Activated gamma-delta T cell treated with anti-CD3 and anti-CD28 coated beads, Interleukin-2, amount 50 U/mL, for 16 hours (primary cell): ENCODE results near the gene DGKI.

Source experiments
- DNase-seq: peaks from one replicate; pipeline ENCODE4 v3.0.0-alpha.2; 2020; ENCODE audit warnings: low read depth

The DGKI gene

DNA sequence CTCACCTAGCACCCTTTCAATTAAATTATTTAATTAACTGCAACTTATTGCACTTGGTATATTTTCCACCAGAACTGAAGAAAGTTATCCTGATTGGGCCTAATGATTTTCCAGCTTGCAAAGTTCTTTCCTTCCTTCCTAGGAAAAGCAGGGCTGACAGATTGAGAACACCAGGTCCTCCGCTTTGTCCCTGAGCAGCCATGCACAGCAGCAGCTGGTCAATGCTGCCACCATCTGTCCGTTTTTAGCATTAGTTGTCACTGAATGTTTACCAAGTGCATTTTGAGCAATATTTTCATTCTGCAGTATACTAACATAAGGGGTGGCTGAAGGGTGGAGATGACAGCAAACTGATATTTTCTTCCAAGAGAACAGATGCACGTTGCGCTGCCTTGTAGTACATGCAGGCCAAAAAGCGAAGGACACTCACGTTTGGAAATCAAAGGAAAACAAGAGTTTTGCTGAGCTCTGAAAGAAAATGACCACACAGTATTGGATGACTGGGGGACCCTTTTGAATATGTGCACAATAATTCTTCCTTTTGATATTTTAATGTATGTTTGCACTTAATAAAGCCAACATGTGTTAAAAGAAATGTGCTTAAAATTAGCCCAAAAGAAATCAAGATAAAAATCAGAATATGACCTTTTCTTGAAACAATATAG, 254.4 kb downstream of the DGKI start:
- DNase-seq: no peak

DNA sequence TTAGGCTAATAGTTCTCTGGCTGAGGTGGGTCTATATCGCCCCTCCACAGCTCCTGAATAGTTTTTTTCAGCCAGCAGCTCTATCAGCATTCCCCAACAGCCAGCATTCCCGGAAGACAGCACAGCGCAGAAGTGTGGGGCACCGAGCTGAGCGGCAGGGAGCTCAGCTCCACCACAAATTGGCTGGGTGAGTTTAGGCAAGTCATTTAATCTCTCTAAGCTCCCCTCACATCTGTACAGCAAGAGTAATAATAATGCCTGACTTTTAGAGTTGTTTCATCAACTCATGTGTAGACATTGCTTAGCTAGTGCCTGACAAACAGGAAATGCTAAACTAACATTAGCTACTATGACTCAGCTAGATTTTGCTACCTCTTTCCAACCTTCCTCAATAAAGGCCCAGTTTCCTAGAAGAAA, 255.3 kb downstream of the DGKI start:
- no peak for DNase-seq

DNA sequence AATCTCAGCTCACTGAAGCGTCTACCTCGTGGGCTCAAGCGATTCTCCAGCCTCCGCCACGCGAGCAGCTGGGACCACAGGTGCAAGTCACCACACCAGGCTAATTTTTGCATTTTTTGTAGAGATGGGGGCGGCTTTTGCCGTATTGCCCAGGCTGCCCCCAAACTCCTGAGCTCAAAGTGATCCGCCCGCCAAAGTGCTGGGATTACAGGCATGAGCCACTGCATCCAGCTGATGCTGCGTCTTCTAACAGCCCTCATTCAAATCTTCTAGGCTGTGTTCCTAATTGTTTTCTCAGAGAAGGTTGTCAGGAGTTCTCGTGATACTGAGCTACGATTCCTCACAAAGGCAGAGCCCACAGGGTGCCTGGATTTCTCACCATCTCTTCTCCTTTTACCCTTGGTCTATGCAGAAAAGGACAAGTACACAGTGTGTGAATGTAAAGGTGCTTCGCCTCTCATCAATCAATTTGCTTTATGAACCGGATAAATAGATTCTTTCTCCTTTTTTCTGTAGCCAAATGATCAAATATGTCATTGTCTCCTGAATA, 255.9 kb downstream of the DGKI start:
- no peak for DNase-seq

DNA sequence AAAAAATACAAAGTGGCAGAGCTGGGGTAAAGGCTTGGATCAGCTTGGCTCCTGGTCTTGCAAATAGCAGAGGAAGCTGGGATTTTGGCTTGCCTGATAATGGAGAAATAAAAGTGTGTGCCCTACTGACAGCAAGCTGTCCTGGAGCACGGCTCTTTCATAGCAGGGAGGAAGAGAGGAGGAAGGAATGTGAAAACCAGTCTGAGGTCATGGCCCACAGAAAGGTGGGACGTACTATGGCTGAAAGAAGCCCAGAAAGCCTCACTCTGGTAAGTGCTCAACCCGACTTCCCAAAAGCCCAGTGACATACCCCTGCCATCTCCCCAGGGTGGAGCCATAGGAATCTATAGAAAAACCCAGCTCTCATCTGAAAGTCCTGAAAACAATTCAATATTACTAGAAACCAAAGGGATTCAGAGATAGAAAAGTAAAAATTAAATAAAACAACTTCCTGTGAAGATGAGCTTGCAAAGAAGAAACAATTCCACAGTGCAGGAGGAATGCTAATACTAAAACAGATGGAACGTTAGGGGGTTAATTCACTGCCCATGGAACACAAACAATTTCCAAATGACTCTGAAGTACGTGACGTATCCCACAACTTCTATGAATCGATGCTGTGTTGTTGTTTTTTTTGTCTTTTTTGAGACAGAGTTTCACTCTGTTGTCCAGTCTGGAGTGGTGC, 256.6 kb downstream of the DGKI start:
- DNase-seq: no peak

DNA sequence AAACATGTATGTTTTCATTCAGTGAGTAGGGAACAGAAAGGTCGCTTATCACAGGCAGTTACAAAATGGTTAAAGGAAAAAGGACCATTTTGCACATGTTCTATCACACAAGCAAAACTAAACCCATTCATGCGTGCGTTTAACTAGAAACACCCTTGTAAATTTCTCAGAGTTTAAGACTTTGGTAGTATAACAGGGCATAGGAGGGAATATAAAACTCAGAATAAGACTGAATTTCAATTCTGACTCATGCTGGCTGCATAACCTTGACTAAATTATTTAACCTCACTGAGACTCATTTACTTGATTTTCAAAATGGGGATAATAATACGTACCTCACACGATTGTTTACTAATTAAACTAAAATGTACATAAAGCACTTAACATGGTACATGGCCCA, 259.4 kb downstream of the DGKI start:
- no peak for DNase-seq

DNA sequence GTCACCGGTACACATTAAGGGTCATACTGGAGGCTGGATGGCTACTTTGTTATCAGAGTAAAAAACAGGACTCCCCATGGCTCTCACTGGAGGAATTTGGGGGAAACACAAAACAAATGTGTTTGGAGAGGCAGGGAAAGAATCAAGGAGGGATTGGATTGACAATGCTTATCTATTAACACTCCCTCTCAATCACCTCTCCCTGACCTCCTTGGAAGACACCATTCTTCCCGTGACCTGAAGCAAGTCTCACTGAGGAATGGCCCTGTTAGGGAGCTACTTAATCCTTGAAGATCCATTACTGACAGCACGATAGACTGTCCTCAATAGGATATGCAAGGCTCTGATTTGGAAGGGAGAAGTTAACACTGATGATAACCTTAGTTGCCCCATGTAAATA, 261.2 kb downstream of the DGKI start:
- DNase-seq: no peak

DNA sequence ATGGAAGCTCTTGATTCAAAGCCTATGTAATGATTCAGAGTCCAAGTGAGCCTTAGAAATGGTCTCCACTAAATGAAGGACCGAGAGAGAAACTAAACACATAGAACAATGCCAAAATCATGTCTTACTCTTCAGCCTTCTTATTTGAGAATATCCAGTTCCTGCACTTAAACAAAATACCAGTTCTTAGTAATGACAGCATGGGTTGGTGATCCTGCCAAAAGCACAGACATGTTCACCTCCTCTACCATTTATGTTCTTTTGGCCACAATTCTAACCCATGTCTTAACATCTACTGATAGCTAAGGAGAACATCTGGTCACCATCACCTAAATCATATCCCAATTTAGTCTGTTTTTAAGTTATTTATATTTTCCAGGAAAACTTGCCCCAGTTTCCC, 263.6 kb downstream of the DGKI start:
- DNase-seq: no peak

DNA sequence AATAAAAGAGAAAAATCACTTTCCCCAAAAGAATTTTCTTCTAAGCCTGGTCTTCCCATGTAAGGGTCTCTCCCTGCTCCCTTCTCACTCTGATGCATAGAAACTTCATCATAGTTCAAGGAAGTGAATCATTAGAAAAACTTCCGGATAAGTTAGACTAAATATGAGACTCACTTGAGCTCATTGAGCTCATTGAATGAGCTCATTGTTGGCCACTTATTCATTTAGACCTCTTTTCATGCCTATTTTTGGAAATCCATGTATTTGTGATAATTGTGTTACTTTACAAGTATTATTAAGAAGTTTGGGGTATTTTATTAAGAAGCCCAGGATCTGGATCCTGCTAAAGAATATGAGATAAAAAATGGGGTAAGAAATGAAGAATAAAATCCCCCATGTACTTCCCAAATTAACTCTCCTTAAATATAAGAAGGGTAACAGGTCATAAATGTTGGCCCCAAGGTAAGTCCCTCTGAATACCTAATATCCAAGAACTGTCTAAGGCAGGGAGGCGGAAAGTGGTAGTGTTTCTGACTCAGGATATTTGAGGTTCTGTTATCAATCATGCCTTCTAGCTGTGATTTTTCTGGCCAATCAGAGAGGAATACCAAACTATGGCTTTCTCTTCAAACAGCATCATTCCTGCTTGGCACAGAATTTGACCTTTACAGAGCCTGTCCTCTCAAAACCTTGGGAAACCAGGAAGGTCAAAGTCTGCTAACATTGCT, 266.7 kb downstream of the DGKI start:
- no peak for DNase-seq

DNA sequence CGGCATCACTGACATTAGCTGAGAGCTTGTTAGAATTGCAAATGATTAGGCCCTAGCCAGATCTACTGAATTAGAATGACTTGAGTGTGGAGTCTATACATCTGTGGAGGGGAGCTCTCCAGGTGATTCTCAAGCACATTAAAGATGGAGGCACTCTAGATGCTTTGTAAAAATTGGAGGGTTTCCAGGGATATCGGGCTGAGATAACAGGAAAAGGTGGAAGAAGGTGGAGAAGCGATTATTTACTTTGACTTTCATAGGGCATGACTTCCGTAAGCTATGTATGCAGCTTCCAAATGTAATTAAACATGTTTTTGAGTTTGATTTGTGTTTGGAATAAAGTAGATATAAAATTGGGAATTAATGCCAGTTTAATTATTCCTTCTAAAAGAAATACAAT, 268.2 kb downstream of the DGKI start:
- DNase-seq: no peak

DNA sequence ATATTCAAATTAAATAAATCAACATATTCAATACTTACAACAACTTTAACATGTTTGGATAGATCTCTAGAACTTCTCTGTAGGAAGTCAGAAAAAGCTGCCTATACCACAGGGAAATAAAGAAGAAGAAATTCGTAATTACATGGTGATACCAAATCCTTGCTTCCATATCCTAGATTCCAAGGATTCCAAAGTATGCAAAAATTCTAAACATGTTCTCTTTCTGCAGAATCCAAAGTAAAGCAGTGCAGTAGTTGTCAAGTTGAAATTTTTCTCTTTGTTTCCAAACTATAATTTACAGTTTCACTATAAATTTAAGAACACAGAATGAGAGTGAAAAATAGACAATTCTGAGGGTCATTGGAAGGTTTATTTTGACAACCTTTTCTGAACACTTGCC, 269.6 kb downstream of the DGKI start:
- DNase-seq: no peak

DNA sequence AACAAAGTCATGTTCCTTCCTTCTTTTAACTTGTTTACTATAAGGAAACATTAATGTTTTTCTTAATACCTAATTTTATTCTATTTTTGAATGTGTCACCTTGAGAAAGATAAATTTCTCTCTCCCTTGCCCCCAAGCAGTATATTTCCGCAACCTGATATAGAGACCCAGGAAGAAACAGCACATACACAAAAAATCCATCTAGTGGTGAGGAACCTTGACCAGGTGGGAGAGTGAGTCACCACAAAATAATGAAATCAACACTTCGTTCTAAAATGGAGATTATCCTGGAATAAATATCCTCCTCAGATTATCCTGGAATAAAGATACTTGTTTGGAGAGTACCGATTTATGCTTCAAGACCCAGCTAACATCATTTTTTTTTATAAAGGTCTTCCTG, 270.3 kb downstream of the DGKI start:
- no peak for DNase-seq

DNA sequence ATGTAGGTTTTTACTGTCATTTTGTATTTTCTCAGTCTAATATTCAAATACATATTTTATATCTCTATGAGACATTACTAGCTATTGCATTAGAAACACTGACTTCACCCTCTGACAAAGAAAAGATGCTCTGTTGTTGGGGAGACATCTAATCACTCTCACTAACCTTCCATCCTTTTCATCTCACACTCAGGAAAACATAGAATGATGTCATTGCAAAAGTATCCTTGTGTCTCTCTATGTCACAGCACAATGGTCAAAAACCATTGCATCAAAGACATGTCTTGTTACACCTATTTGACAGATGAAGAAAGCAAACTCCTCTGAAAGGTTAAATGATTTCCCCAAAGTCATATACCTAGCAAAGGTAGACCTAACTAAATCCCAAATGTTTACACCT, 272.0 kb downstream of the DGKI start:
- DNase-seq: no peak

DNA sequence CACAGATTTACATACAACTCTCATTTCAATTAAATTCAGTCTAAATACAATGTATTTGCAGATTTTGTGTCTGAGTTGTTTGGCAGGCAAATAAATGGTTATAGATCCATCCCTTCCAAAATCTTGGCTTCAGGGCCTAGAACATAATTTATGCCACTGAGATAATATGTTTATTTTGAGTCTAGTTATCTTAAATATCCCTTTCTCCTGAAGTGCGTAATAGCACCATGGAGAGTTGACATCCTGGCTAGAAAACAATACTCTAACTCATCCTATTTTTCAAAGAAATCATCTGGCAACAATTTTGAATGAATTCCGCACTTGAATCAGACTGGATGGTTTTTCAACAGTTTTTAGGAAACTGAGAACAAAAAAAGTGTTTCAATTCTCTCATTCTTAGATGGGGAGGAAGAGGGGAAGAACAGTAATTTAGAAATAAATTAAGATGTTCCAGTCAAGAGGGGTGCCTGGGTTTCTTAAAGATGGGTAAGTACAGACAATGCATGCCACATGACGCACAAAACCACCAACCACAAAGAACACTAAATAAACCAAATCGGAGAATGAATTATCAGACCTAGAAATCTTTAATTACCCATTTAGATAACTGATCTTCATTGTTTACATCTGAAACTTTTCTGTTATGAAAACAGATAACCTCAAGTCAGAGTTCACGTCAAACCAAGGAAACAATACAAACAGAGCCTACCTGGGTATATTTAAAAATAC, 274.6 kb downstream of the DGKI start:
- DNase-seq: no peak

DNA sequence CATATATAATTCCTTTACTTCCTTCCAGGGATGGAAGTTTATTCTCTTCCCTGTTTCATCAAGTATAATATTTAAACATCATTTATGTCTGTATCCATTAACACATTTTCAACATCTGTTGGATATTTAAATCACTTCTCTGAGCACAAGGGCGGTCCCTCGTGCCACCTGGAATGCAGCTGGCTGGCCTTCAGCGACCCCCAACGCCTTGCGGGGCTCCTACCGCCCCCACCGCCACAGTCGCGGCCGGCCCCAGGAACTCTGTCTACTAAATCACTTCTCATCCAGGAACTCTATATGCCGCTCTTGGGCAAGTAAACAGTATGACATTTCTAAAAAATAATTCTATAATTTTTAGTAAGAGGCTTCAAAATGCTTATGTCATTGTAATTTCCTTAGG, 282.1 kb downstream of the DGKI start:
- no peak for DNase-seq

DNA sequence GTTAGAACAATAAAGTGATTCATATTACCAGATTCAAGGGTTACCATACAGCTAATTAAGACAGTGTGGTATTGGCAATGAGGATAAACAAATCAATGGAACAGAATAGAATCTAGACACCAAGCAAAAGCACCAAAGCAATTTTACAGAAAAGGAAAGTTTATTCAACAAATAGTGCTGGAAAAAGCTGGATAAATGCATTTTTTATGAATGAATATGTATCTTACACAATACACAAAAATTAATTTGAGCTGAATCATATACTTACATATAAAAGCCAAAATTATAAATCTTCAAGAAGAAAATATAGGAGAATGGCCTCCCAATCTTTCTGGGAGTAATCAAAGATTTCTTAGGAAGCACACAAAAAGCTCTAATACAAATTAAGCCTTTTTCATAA, 282.8 kb downstream of the DGKI start:
- DNase-seq: no peak

DNA sequence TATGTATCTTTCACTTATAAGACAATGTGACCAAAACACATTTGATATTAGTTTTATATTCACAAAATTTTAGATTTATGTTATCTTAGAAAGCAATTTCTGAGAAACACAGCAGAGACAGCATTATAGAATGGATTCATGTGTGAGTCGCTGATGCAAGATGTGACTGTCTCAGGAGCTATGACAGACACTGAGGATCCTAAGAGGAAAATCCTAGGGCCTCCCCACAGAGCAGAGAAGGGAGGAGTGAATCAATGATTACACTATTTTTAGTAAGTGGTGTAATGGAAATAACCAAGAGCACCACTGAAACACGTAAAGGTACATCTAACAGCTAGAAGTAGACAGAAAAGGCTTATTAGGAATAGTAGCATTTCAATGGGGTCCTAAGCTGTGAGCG, 299.3 kb downstream of the DGKI start:
- DNase-seq: no peak

DNA sequence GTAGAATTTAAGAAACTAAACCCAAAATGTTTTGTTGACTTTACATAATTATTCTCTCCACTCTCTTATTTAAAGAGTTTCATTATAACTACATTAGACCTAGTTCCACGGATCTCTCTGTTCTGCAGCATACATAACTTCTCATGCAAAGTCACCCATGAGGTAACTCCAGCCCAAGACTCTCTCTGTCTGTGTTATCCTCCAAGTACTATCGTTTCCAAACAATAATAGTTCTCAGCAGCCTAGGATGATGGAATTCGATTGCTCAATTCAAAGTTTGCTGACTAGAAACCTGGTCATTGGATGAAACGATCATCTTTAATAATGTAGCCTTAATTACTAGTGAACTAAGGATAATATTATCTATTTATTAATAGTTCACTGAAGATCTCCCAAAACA, 300.1 kb downstream of the DGKI start:
- no peak for DNase-seq

DNA sequence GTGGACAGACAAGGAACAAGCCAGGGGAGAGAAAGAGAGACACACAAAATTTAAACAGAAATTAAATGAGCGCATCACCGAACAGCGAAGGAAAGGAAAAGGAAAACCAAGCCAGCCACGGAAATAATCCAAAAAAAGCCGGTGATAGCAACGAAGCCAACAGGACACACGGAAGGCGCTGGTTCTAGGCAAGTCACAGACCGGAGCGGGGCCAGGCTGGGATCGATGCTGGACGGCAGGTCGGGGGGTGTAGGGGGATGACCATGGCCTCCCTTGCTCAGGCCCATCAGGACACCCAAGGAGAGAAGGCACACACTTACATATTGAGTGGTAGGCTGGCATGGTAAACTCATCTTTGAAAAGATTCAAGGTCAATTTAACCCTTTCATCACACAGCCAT, 300.8 kb downstream of the DGKI start:
- no peak for DNase-seq

DNA sequence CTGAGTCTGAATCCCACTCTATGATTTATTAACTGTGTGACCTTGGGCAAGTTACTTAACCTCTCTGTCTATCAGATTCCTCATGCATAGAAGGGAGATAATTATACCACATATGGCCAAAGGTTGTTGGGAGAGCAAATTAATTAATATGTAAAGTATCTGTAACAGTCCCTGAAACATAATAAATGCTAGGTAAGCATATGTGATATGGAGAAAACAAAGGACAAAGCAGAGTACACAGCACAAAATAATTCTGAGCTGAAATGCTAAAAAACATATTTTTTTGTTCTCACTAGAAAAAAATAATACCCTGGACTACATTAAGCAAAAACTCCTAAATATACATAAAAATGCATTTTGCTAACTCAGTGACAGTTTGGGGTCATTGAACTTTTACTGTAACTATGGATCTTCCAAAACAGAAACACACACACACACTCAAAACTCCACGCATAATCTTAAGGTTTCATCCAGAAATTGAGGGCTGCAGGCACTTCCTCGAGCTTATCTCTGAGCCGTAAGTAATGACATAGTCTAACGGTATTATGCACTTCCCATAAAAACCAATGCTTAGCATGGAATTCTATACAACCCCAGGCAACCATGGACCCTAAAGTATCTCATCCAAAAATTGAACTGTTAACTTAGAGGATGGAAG, 301.6 kb downstream of the DGKI start:
- no peak for DNase-seq

DNA sequence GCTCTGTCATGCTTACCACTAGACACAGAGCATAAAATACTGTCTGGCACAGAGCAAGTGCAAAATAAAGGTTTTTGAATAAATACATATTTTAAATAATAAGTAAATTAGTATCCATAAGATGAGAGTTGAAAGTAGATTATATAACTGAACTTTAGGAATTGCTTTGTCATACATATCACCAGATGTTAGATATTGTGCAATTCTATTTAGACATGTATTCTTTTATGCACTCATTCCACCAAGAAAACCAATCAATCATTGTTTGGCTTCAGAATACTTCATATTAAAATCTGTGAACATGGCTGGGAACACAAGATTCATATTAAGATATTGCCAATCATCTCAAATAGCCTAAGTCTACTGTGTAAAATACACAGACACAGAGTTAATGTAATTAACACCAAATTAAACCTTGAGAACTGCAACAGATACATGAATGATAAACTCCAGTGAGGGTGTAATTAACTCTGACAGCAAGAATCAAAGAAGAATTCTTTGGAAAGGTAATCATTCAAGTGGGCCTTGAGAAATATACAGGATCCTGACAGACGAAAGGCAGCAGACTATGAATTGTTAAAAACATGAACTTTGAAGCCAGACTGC, 302.2 kb downstream of the DGKI start:
- no peak for DNase-seq

DNA sequence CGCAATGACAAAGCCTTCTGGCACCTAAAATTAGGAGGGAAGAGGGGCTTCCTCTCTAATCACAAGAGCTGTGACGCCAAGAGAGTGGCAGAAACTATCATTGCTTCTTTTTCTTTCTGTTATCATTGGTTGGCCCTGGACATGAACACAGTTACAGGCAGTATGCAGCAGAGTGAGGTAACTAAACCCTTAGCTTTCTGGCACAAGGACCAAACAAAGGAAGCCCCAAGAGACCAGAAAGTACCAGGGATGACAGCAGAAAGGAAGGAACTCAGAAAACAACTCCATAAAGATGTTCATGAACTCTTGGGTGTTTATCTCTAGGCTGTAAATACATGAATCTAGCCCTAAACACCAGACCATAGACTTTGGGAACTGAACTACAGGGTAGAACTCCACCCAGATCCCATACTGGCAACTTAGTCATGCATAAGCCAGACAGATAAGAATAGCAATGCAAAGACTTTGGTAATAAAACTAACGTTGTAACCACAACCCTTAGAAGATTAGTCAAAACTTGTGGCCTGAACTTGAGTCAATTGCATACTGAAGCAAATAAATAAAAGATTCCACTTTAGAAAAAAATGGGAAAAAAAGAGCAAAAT, 307.6 kb downstream of the DGKI start:
- no peak for DNase-seq
